Gastroesophageal sphincter (tissue), 4 donors: ENCODE data around the gene RANBP3. TPM values are rescaled to one million over a fixed set of nuclear protein-coding genes. Genes with fewer than 3 reads are reported as not detected.
"Not testable (repeated sequence)": the region's sequence is repeated elsewhere in the genome, so short reads cannot be mapped to it uniquely, and the experiment has no call there.

Experiments
- ATAC-seq: fragments of 150-250 bp; one replicate; pipeline ENCODE4 v1.9.1; 2016; ENCODE audit warnings: mild to moderate bottlenecking, moderate library complexity
- H3K27ac ChIP-seq, 4 donors: fragments of 200-600 bp; sonication (generic) in 3 of 4; 1 replicate in 3 of 4; 2 replicates in 1 of 4; pipeline ENCODE4 v1.5.1; 2016 to 2019
- H3K27me3 ChIP-seq: fragments of 200-600 bp; sonication (generic); one replicate; pipeline ENCODE4 v1.5.1; 2019
- H3K36me3 ChIP-seq, 2 donors: fragments of 200-600 bp; sonication (generic); one replicate each; pipeline ENCODE4 v1.5.1; 2019; ENCODE audit warnings: control low read depth in 1 of 2
- H3K4me1 ChIP-seq, 3 donors: fragments of 200-600 bp; sonication (generic); 1 replicate in 2 of 3; 2 replicates in 1 of 3; pipeline ENCODE4 v1.5.1; 2016 to 2019; ENCODE audit warnings: control low read depth in 2 of 3
- H3K4me3 ChIP-seq, 2 donors: fragments of 200-600 bp; sonication (generic); one replicate each; pipeline ENCODE4 v1.5.1; 2019; ENCODE audit warnings: mild to moderate bottlenecking in 1 of 2, moderate library complexity in 1 of 2
- H3K9me3 ChIP-seq, 3 donors: fragments of 200-600 bp; sonication (generic); one replicate each; pipeline ENCODE4 v1.5.1; 2017 to 2019; ENCODE audit warnings: control low read depth in 2 of 3
- CTCF ChIP-seq, 4 experiments: fragments of 200-600 bp in 2 of 4; fragments of 450-650 bp in 2 of 4; sonication (generic) in 1 of 4; IDR thresholded peaks; one replicate each; pipeline ENCODE4 v1.5.1; 2017 to 2019; ENCODE audit warnings: antibody characterized with exemption in 4 of 4, mild to moderate bottlenecking in 2 of 4, moderate library complexity in 2 of 4
- EP300 ChIP-seq: sonication (generic); formaldehyde crosslinking; IDR thresholded peaks from one replicate; pipeline ENCODE4 v1.6.1; 2017; ENCODE audit warnings: antibody characterized with exemption, mild to moderate bottlenecking
- POLR2A ChIP-seq, 2 donors: fragments of 450-650 bp; IDR thresholded peaks; one replicate each; pipeline ENCODE4 v1.6.1; 2017; ENCODE audit warnings: antibody characterized with exemption in 2 of 2, mild to moderate bottlenecking in 2 of 2, moderate library complexity in 1 of 2
- POLR2AphosphoS5 ChIP-seq: sonication (generic); formaldehyde crosslinking; IDR thresholded peaks from one replicate; pipeline ENCODE4 v1.6.1; 2017; ENCODE audit warnings: antibody characterized with exemption
- WGBS, 2 donors: methylation state at CpG; one replicate each; pipeline ENCODE4 v1.1.5; 2018; ENCODE audit warnings: low coverage in 1 of 2; 5-methylcytosine and 5-hydroxymethylcytosine counted together
- total RNA-seq, 4 donors: library from RNA; depleted of rRNA; stranded (reverse); fragments of >200 nt; gene quantifications; one replicate each; pipeline ENCODE4 v1.1.0, GENCODE V29; 2016

Gene RANBP3
- total RNA-seq, 4 donors from 2014 or later = 87.0 to 125 (median 104) TPM

DNA sequence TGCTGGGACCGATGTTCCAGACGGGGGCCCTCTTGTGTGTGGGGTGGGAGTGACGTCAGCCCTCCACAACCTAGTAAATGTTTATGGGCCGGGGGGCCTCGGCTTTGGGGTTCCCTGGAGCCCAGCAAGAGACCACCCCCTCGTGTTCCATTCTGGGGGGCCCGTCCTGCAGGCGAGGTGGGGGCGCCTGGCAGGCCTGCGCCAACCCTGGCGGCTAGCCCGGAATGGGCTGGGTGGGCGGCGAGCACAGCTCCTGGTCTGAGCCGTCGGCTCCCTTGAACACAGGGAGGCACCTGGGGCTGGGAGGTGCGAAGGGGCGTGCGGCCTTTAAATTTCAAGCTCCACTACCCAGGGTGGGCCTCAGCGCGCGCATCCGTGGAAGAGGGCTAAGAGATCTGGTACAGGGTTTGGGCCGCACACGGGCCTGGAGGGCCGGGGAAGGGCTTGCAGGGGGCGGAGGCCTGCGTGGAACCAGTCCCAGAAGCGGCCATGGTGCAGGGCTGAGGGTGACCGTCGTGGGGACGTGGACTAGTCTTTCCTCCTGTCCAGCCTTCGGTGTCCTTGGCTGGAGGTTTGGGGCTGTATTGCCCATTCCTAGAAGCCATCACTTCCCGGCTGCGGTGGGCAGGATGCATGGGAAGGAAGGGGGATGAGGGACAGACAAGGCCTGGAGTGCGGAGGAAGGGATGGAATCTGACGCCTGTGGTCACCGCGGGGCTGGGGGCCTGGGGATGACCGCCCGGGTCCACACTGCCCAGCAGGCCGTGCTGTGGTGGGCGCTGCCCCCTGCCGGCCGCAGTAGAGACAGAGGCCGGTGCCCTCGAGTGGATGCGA is 85.8 kb downstream of the RANBP3 start:
- H3K4me3 ChIP-seq = no peak overlapping the region
- peak; percentile 68 for ATAC-seq
- peaks cover 16% of the 10 kb centered on the region for H3K27me3 ChIP-seq
- H3K36me3 ChIP-seq = peaks cover 0 to 35% of the 10 kb centered on the region in 2 donors
- TF ChIP-seq POLR2A (IDR thresholded peaks at IDR 0.05) (no peak), CTCF (IDR thresholded peaks at IDR 0.05) (peak in 3 of 4 experiments; percentile 83 to 91 (median 90)), EP300 (no peak), POLR2AphosphoS5 (no peak)
- H3K9me3 ChIP-seq = no peaks in the 10 kb centered on the region
- peak overlapping the region in 1 of 4 donors; percentile 64 for H3K27ac ChIP-seq
- 6% methylated on average over 9 of the region's 48 CpGs; no CpG with 5 or more reads in 1 of the 2 donors for WGBS, 2 donors
- peaks cover 0 to 42% (median 20%) of the 10 kb centered on the region in 3 donors for H3K4me1 ChIP-seq

- no peak for TF ChIP-seq EP300
- TF ChIP-seq CTCF (IDR thresholded peaks at IDR 0.05) = no peak
- no peak for TF ChIP-seq POLR2A (IDR thresholded peaks at IDR 0.05)
- no peak for TF ChIP-seq POLR2AphosphoS5
- ATAC-seq = no peak
- Histone ChIP-seq H3K9me3 (no peaks in the 10 kb centered on the region), H3K4me1 (peaks cover 0 to 40% (median 20%) of the 10 kb centered on the region in 3 donors), H3K27me3 (peaks cover 16% of the 10 kb centered on the region), H3K36me3 (peaks cover 0 to 29% of the 10 kb centered on the region in 2 donors), H3K4me3 (no peak overlapping the region), H3K27ac (peak overlapping the region in 1 of 4 donors; percentile 64)
- no CpG with 5 or more reads among the region's 4 CpGs for WGBS, 2 donors
Observed at GRCh38 chr19:5891572-5891937, 86.4 kb downstream of the RANBP3 start.

GRCh38 chr19:5890099-5890498 is 87.8 kb downstream of the RANBP3 start:
- Histone ChIP-seq H3K9me3 (no peaks in the 10 kb centered on the region), H3K4me1 (peaks cover 0 to 40% (median 20%) of the 10 kb centered on the region in 3 donors), H3K36me3 (peaks cover 0 to 14% of the 10 kb centered on the region in 2 donors), H3K27ac (peak overlapping the region in 3 of 4 donors; percentile 66 to 86 (median 83)), H3K4me3 (no peak overlapping the region), H3K27me3 (peaks cover 16% of the 10 kb centered on the region)
- no peak for ATAC-seq
- no peak for TF ChIP-seq CTCF (IDR thresholded peaks at IDR 0.05)
- TF ChIP-seq POLR2A (IDR thresholded peaks at IDR 0.05) = no peak
- TF ChIP-seq EP300 = no peak
- TF ChIP-seq POLR2AphosphoS5 = no peak
- WGBS, 2 donors = 36 to 60% methylated on average over 1 to 9 of the region's 10 CpGs

DNA sequence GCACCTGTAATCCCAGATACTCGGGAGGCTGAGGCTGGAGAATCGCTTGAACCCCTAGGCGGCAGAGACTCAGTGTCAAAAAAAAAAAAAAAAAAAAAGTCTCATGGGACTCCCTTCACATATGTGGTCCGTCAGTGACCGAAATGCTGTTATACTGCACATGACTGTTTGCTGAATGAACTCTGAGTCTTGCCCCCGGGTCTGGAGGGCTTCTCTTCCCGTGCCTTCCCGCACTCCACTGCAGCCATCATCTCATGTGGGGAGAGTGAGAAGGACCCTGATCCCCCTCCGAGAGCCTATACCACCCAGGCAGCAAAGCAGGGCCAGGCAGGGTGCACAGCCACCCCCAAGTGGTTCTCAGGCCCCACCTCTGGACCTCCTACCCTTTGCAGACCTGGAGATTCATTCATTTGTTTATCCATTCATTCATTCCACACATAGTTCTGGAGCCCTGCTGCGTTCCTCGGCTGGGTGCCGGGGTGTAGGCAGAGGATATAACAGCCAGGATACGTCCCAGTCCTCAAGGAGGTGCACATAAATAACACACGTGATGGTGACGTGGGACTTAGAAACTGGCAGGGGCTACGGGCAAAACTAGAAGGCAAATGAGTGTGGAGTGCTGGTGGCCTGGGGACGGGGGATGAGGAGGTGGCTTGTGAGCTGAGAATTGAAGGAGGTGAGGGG is 88.5 kb downstream of the RANBP3 start:
- Histone ChIP-seq H3K9me3 (no peaks in the 10 kb centered on the region), H3K4me3 (no peak overlapping the region), H3K4me1 (peaks cover 0 to 41% (median 20%) of the 10 kb centered on the region in 3 donors), H3K27me3 (peaks cover 16% of the 10 kb centered on the region), H3K27ac (peak overlapping the region in 3 of 4 donors; percentile 66 to 86 (median 83)), H3K36me3 (peaks cover 0 to 7% of the 10 kb centered on the region in 2 donors)
- WGBS, 2 donors = 41 to 45% methylated on average over 4 to 14 of the region's 17 CpGs
- TF ChIP-seq CTCF (IDR thresholded peaks at IDR 0.05) (no peak), POLR2AphosphoS5 (peak; percentile 38)
- ATAC-seq = peak; percentile 78

- not testable (repeated sequence) for H3K27me3 ChIP-seq, ATAC-seq, H3K9me3 ChIP-seq, H3K4me3 ChIP-seq, H3K36me3 ChIP-seq
- 57 to 62% methylated on average over 6 to 10 of the region's 11 CpGs for WGBS, 2 donors
- Histone ChIP-seq H3K27ac (peak overlapping the region in 3 of 4 donors; percentile 78 to 88 (median 79)), H3K4me1 (peaks cover 0 to 54% (median 12%) of the 10 kb centered on the region in 3 donors)
Observed at GRCh38 chr19:5884065-5884811, 93.7 kb downstream of the RANBP3 start.

DNA sequence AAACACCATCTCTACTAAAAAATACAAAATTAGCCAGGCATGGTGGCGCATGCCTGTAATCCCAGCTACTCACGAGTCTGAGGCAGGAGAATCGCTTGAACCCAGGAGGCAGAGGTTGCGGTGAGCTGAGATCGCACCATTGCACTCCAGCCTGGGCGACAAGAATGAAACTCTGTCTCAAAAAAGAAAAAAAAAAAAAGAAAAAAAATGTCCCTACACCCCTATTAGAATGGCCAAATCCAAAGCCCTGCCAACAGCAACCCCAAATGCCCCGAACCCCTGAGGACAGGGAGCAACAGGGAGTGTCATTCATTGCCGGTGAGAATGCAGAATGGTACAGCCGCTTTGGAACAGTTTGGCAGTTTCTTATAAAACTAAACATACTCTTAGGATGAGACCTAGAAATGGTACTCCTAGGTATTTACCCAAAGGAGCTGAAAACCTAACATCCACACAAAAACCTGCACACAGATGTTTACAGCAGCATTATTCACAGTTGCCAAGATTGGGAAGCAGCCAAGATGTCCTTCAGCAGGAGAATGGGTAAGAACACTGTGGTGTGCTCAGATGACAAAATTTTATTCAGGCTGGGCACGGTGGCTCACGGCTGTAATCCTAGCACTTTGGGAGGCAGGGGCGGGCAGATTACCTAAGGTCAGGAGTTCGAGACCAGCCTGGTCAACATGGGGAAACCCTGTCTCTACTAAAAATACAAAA is 94.6 kb downstream of the RANBP3 start:
- WGBS, 2 donors = 51 to 55% methylated on average over 9 to 10 of the region's 13 CpGs
- not testable (repeated sequence) for ATAC-seq, H3K4me3 ChIP-seq, H3K9me3 ChIP-seq, H3K27me3 ChIP-seq, H3K36me3 ChIP-seq
- H3K4me1 ChIP-seq = peaks cover 0 to 61% (median 12%) of the 10 kb centered on the region in 3 donors
- peak overlapping the region in 3 of 4 donors; percentile 78 to 88 (median 79) for H3K27ac ChIP-seq
